Stimulated activated CD4-positive, alpha-beta T cell treated with anti-CD3 and anti-CD28 coated beads, Interleukin-4, amount 100 ng/mL, for 1 hour (primary cell): ENCODE data around the gene CALD1.

Experiments
- DNase-seq: peaks from one replicate; pipeline ENCODE4 v3.0.0-alpha.2; 2020

CALD1 gene

GRCh38 chr7:134832367-134832766 lies 52.9 kb downstream of the CALD1 start:
- no peak for DNase-seq

GRCh38 chr7:134834689-134835462 lies 55.4 kb downstream of the CALD1 start:
- no peak for DNase-seq

GRCh38 chr7:134835463-134835823 lies 56.0 kb downstream of the CALD1 start:
- DNase-seq: no peak

GRCh38 chr7:134836447-134836846 lies 57.0 kb downstream of the CALD1 start:
- no peak for DNase-seq

- no peak for DNase-seq
Observed at GRCh38 chr7:134839298-134839697, 59.9 kb downstream of the CALD1 start.

- no peak for DNase-seq
Observed at GRCh38 chr7:134842062-134842461, 62.6 kb downstream of the CALD1 start.

GRCh38 chr7:134842886-134843430 lies 63.5 kb downstream of the CALD1 start:
- DNase-seq: no peak

GRCh38 chr7:134844200-134844599 lies 64.8 kb downstream of the CALD1 start:
- no peak for DNase-seq

GRCh38 chr7:134845461-134845860 lies 66.0 kb downstream of the CALD1 start:
- no peak for DNase-seq

- no peak for DNase-seq
Observed at GRCh38 chr7:134847851-134848588, 68.6 kb downstream of the CALD1 start.

GRCh38 chr7:134850066-134850465 lies 70.6 kb downstream of the CALD1 start:
- no peak for DNase-seq

- DNase-seq: no peak
Observed at GRCh38 chr7:134851141-134851540, 71.7 kb downstream of the CALD1 start.

- no peak for DNase-seq
Observed at GRCh38 chr7:134852625-134853024, 73.2 kb downstream of the CALD1 start.

- no peak for DNase-seq
Observed at GRCh38 chr7:134854816-134855215, 75.4 kb downstream of the CALD1 start.

GRCh38 chr7:134855442-134855841 lies 76.0 kb downstream of the CALD1 start:
- no peak for DNase-seq

GRCh38 chr7:134856091-134856490 lies 76.7 kb downstream of the CALD1 start:
- no peak for DNase-seq

- DNase-seq: no peak
Observed at GRCh38 chr7:134856691-134857090, 77.3 kb downstream of the CALD1 start.

- no peak for DNase-seq
Observed at GRCh38 chr7:134857958-134858357, 78.5 kb downstream of the CALD1 start.

- no peak for DNase-seq
Observed at GRCh38 chr7:134859783-134860182, 80.3 kb downstream of the CALD1 start.

- DNase-seq: peak; percentile 9
Observed at GRCh38 chr7:134865001-134865845, 85.8 kb downstream of the CALD1 start.

GRCh38 chr7:134866617-134867016 lies 87.2 kb downstream of the CALD1 start:
- no peak for DNase-seq

GRCh38 chr7:134870156-134870555 lies 90.7 kb downstream of the CALD1 start:
- DNase-seq: no peak

- DNase-seq: no peak
Observed at GRCh38 chr7:134870781-134871180, 91.3 kb downstream of the CALD1 start.
